Measurements from ENCODE around the gene ZRANB3.

- TF ChIP-seq CTCF (optimal IDR thresholded peaks at IDR 0.05 in 1 of 3, IDR thresholded peaks at IDR 0.05 in 1 of 3, conservative IDR thresholded peaks at IDR 0.05 in 1 of 3; ENCODE audit: extremely low read depth in 1 of 3, insufficient read depth in 2 of 3, low read length in 3 of 3): no peak
- TF ChIP-seq EZH2 (IDR thresholded peaks at IDR 0.05; ENCODE audit: low read length): no peak
Observed at GRCh38 chr2:135121016-135121657, 409.9 kb downstream of the ZRANB3 start.
